GM18507 (cell line): ENCODE measurements around the gene KDM4B.
A peak's percentile ranks its signal among the peaks of the same experiment; 100 is the strongest.
"Not testable (repeated sequence)": the region's sequence is repeated elsewhere in the genome, so short reads cannot be mapped to it uniquely, and the experiment has no call there.

ENCODE experiments used
- DNase-seq: peaks from one replicate; pipeline ENCODE4 v3.0.0; 2011; ENCODE audit warnings: low read depth; ENCODE audit not compliant: insufficient read length; ENCODE audit errors: extremely low spot score
- FAIRE-seq: peaks from 2 replicates; lab custom pipeline; 2011; peaks lifted over from hg19 to GRCh38; lab: Jason Lieb, UNC

KDM4B gene

DNA sequence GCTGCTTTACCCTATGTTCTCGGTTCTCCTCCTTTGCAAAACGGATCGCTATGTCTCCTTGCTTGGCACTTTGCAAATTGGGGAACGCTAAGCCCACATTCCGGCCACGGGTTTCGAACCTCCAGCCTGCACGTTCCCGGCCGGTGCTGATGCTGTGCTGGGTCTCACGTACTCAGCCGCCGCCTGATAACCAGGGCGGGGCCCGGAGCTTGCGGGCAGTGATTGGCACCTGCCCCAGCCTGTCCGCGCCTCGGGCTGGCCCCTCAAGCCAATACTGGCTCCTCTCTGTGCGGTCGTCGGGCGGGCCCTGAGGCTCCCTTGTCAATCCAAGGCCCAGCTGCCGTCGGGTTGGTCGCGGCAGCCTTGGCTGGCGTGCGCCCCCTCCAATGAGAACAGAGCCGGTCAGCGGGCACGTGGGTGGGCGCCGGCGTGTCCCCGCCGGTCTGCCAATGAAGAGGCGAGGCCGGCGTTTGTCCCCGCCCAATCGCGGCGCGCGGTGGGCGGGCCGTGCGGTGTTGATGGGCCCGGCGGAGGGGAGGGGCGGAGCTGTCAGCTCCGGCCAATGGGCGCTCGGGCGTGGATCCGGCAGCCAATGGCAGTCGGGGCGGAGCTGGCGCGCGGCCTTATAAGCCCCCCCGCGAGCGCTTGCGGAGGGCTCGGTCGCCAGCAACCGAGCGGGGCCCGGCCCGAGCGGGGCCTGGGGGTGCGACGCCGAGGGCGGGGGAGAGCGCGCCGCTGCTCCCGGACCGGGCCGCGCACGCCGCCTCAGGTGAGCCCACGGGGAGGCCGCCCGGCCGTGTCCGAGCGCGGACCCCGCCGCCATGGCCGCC is at the start of gene KDM4B:
Gene KDM4B, plus strand, starts transcription at position 652 of the 830 bp plus-strand sequence. CDS start 63,778 bp downstream, outside the sequence.
- DNase-seq (peak; percentile 99), FAIRE-seq (peak; percentile 98)

- FAIRE-seq: no peak
Measured at GRCh38 chr19:4922530-4923275, 46.2 kb upstream of the KDM4B start.

DNA sequence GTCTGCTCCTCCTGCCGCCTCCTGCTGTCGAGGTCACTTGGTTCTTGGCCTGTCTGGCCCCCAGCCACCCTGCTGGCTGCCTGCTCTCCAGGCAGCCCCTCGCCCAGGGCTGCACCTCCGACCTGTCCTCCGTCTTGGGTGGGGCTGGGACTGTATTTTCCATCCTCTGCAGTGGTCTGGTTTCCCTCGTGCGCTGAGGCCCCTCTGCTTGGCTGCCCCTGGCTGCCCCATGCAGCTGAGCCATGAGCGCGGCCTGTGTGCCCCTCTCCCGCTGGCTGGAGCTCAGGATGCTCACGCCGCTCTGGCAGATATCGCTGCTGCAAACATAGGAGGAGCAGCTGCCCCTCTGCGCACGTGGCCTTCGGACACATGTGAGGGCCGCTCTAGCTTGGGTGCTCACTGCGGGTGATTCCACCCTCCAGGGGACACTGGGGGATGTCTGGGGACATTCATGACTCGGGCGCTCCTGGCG is 45.6 kb upstream of the KDM4B start:
- no peak for FAIRE-seq
- DNase-seq: no peak

More at GRCh38 chr19:4922530-4923275, 46.2 kb upstream of the KDM4B start:
- no peak for DNase-seq

DNA sequence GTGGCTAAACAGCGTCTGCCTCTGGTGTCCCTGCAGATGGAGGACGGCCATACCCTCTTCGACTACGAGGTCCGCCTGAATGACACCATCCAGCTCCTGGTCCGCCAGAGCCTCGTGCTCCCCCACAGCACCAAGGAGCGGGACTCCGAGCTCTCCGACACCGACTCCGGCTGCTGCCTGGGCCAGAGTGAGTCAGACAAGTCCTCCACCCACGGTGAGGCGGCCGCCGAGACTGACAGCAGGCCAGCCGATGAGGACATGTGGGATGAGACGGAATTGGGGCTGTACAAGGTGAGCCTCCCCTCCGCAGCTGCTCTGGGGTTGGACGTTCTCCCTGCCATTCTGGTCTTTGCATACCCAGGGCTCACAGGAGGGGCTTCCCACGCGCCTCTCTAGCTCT is 39.7 kb upstream of the KDM4B start:
- no peak for DNase-seq
- no peak for FAIRE-seq

GRCh38 chr19:4930664-4931063 is 38.2 kb upstream of the KDM4B start:
- DNase-seq: no peak
- no peak for FAIRE-seq

- no peak for DNase-seq
Measured at GRCh38 chr19:4932711-4933110, 36.2 kb upstream of the KDM4B start.

DNA sequence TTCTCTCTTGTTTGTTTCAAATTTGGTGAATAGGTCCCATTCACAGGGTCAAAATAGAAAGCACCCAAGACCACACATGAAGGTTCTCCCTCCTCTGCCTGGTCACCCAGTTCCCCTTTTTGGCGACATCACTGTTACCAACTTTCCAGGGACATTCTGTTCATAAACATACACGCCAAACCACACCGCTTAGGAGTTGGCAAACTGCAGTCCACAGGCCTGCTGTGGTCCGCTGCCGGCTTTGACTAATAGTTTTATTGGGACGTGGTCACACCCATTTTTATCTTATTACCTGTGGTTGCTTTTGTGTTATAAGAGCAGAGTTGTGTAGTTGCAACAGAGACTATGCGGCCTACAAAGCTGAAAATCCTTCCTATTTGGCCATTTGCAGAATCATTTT is 35.4 kb upstream of the KDM4B start:
- no peak for FAIRE-seq
- no peak for DNase-seq

More at GRCh38 chr19:4932711-4933110, 36.2 kb upstream of the KDM4B start:
- no peak for FAIRE-seq

DNA sequence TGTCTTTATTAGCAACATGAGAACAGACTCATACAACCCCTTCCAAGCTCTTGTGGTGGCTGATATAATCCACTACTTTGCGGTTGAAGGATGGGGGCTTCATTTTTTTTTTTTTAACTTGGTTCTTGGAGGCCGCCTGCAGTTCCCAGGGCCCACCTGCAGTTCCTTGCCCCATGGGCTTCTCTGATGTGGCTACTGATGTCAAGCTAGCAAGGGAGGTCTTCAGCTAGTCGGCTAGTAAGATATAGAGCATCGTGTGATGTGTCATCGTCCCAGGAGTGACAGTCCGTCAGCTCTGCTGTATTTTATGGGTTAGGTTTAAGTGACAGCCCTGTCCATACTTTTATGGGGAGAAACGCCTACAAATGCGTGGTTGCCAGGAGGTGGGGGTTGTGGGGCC is 33.5 kb upstream of the KDM4B start:
- DNase-seq: no peak
- no peak for FAIRE-seq

DNA sequence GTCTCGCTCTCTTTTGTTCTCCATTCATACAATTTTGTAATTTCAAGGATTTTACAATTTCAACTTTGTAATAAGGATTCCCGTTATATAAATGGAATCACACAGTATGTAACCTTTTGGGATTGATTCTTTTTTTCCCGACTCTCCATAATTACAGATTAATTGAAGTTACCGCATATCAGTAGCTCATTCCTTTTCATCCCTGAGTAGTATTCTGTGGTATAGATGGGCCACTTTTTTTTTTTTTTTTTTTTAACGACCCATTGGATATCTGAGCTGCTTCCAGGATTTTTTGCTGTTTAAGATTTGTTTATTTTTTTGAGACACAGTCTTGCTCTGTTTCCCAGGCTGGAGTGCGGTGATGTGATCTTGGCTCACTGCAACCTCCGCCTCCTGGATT is 31.9 kb upstream of the KDM4B start:
- FAIRE-seq: no peak
- DNase-seq: no peak

- DNase-seq, FAIRE-seq: not testable (repeated sequence)
Measured at GRCh38 chr19:4938461-4938860, 30.5 kb upstream of the KDM4B start.

- no peak for FAIRE-seq
- DNase-seq: no peak
Measured at GRCh38 chr19:4939466-4939865, 29.4 kb upstream of the KDM4B start.

GRCh38 chr19:4941638-4942169 is 27.2 kb upstream of the KDM4B start:
- not testable (repeated sequence) for DNase-seq, FAIRE-seq

- DNase-seq, FAIRE-seq: not testable (repeated sequence)
Measured at GRCh38 chr19:4950650-4951049, 18.3 kb upstream of the KDM4B start.

GRCh38 chr19:4951656-4952055 is 17.3 kb upstream of the KDM4B start:
- DNase-seq (no peak), FAIRE-seq (no peak)

GRCh38 chr19:4952945-4953344 is 16.0 kb upstream of the KDM4B start:
- DNase-seq (no peak), FAIRE-seq (no peak)

- DNase-seq, FAIRE-seq: not testable (repeated sequence)
Measured at GRCh38 chr19:4954320-4955149, 14.4 kb upstream of the KDM4B start.

DNA sequence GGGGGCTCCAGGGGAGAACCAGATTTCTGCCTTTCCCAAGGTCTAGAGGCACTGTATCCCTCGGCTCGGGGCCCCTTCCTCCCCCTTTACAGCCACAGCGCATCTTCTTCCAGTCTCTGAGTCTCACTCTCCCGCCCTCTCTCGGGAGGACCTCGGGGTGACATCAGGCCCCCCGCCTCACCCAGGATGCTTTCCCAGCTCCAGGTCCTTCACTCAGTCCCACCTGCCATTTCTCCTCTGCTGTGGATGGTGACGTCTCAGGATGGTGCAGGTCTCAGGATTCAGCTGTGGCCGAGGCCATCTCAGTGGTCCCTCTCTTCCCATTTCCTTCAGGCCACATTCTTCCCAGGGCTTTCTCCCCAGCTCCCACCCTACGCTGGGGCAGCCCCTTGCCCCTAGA is 13.6 kb upstream of the KDM4B start:
- DNase-seq (no peak), FAIRE-seq (no peak)

DNA sequence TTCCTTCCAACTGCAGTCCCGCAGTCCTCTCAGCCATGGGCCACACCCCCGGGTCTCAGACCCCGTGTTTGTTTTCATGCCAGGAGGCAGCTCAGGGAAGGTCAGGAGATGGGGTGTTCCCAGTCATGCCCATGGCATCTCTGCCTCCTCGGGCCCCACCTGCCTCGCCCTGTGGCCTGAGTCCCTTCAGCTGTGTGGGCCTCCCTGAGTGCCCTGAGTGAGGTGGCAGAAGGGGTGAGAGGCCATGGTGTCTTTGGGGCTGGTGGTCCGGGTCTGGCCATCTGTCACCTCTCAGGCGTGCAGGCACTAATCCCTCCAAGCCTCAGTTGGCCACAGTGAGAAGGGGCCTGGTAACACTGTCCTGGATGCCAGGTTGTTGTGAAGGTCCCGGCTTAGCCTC is 10.9 kb upstream of the KDM4B start:
- no peak for FAIRE-seq
- no peak for DNase-seq

- DNase-seq: no peak
- FAIRE-seq: no peak
Measured at GRCh38 chr19:4962085-4962619, 6.8 kb upstream of the KDM4B start.
